Measurements from ENCODE around the gene HNRNPF. TPM values are rescaled to one million over a fixed set of nuclear protein-coding genes. Genes with fewer than 3 reads are reported as not detected.
"Not testable (repeated sequence)": the region's sequence is repeated elsewhere in the genome, so short reads cannot be mapped to it uniquely, and the experiment has no call there.

HNRNPF gene
- total RNA-seq, 1 experiment from 2014 or later, result 333 TPM

DNA sequence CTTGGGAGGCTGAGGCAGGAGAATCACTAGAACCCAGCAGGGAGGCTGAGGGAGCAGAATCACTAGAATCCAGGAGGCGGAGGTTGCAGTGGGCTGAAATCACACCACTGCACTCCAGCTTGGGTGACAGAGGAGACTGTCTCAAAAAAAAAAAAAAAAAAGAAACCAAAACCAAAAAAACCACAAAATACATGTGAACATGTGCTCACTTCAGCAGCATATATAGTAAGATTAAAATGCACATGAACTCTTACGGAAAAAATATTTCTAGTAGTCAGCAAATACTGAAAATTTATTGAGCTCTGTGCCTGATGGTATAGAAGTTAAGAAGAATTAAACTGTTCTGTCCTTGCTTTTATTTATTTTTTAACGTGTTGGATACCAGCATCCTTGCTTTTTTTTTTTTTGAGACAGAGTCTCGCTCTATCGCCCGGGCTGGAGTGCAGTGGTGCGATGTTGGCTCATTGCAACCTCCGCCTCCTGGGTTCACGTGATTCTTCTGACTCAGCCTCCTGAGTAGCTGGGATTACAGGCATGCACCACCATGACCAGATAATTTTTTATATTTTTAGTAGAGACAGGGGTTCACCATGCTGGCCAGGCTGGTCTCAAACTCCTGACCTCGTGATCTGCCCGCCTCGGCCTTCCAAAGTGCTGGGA, 18.3 kb upstream of the HNRNPF start:
- Histone ChIP-seq H3K9me2 (ENCODE audit: insufficient read depth) (no peaks in the 10 kb centered on the region), H3K4me1 (ENCODE audit: control insufficient read depth in 1 of 2, insufficient read depth in 2 of 2, low read length in 2 of 2) (peaks cover 4 to 6% of the 10 kb centered on the region in 2 experiments; a peak in 2 of 4 replicates), H3K27ac (ENCODE audit: low read depth, low read length) (no peak overlapping the region), H3K9me3 (ENCODE audit: control insufficient read depth in 1 of 2, insufficient read depth in 1 of 2, low read depth in 1 of 2, low read length in 2 of 2) (no peaks in the 10 kb centered on the region), H3K79me2 (ENCODE audit: insufficient read depth, low read length) (no peaks in the 10 kb centered on the region), H3K4me2 (ENCODE audit: low read length) (no peak overlapping the region), H3K36me3 (ENCODE audit: control insufficient read depth in 1 of 2, insufficient read depth in 2 of 2, low read length in 2 of 2) (no peaks in the 10 kb centered on the region), H3K9ac (ENCODE audit: low read length) (no peak overlapping the region), H3K4me3 (replicated peaks in 1 of 2; ENCODE audit: low read depth in 1 of 2, low read length in 2 of 2) (no peak overlapping the region), H2AFZ (ENCODE audit: low read depth, low read length, poor library complexity, severe bottlenecking) (no peak overlapping the region), H3K27me3 (ENCODE audit: insufficient read depth, low read length) (no peaks in the 10 kb centered on the region), H4K20me1 (ENCODE audit: insufficient read depth) (no peaks in the 10 kb centered on the region)
- RAD21 ChIA-PET (ENCODE audit: low non-redundant PET in 1 of 2, low total read pairs in 2 of 2, uncharacterized antibody in 2 of 2, unreplicated experiment in 2 of 2), result no interaction called here
- CTCF ChIA-PET, result no interaction called here
- intact Hi-C loops (cut with micrococcal nuclease), result no loop called here
- BruUV-seq (replicated peaks), result no TSS peak
- POLR2A ChIA-PET, result interaction anchor here (0.8 kb wide), 1 partner anchor 9 kb away, joined by 3 read pairs; no protein-coding TSS in a partner anchor
- TF ChIP-seq FOSL1 (IDR thresholded peaks at IDR 0.05; ENCODE audit: low read depth) (no peak), POLR2AphosphoS5 (IDR thresholded peaks at IDR 0.05; ENCODE audit: low read depth, low read length) (no peak), CEBPB (IDR thresholded peaks at IDR 0.05; ENCODE audit: low read depth) (no peak)
- TF ChIP-seq, protein P1, sequence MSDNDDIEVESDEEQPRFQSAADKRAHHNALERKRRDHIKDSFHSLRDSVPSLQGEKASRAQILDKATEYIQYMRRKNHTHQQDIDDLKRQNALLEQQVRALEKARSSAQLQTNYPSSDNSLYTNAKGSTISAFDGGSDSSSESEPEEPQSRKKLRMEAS (IDR thresholded peaks at IDR 0.05), result no peak
- TF ChIP-seq, protein P2, sequence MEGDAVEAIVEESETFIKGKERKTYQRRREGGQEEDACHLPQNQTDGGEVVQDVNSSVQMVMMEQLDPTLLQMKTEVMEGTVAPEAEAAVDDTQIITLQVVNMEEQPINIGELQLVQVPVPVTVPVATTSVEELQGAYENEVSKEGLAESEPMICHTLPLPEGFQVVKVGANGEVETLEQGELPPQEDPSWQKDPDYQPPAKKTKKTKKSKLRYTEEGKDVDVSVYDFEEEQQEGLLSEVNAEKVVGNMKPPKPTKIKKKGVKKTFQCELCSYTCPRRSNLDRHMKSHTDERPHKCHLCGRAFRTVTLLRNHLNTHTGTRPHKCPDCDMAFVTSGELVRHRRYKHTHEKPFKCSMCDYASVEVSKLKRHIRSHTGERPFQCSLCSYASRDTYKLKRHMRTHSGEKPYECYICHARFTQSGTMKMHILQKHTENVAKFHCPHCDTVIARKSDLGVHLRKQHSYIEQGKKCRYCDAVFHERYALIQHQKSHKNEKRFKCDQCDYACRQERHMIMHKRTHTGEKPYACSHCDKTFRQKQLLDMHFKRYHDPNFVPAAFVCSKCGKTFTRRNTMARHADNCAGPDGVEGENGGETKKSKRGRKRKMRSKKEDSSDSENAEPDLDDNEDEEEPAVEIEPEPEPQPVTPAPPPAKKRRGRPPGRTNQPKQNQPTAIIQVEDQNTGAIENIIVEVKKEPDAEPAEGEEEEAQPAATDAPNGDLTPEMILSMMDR (IDR thresholded peaks at IDR 0.05 in 2 of 3, conservative IDR thresholded peaks at IDR 0.05 in 1 of 3; ENCODE audit: borderline replicate concordance in 1 of 3, insufficient read depth in 1 of 3, low read depth in 2 of 3, low read length in 2 of 3), result no peak
- DNase-seq (ENCODE audit: low read depth, low spot score) (no peak), ATAC-seq (no peak)

DNA sequence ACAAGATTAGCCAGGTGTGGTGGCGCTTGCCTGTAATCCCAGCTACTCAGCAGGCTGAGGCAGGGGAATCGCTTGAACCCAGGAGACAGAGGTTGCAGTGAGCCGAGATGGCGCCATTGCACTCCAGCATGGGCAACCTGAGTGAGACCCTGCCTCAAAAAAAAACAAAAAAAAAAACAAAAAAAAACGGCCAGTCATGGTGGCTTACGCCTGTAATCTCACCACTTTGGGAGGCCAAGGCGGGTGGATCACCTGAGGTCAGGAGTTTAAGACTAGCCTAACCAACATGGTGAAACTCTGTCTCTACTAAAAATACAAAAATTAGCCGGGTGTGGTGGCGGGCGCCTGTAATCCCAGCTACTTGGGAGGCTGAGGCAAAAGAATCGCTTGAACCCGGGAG, 17.5 kb upstream of the HNRNPF start:
- H3K36me3 ChIP-seq (ENCODE audit: control insufficient read depth in 1 of 2, insufficient read depth in 2 of 2, low read length in 2 of 2); RAD21 ChIA-PET (ENCODE audit: low non-redundant PET in 1 of 2, low total read pairs in 2 of 2, uncharacterized antibody in 2 of 2, unreplicated experiment in 2 of 2); H3K9ac ChIP-seq (ENCODE audit: low read length); H3K4me2 ChIP-seq (ENCODE audit: low read length); H3K9me3 ChIP-seq (ENCODE audit: control insufficient read depth in 1 of 2, insufficient read depth in 1 of 2, low read depth in 1 of 2, low read length in 2 of 2); H3K27ac ChIP-seq (ENCODE audit: low read depth, low read length); DNase-seq (ENCODE audit: low read depth, low spot score); H3K79me2 ChIP-seq (ENCODE audit: insufficient read depth, low read length); POLR2A ChIA-PET; CTCF ChIA-PET; H3K4me3 ChIP-seq (replicated peaks in 1 of 2; ENCODE audit: low read depth in 1 of 2, low read length in 2 of 2); H2AFZ ChIP-seq (ENCODE audit: low read depth, low read length, poor library complexity, severe bottlenecking); H3K27me3 ChIP-seq (ENCODE audit: insufficient read depth, low read length); intact Hi-C loops (cut with micrococcal nuclease); ATAC-seq; H3K9me2 ChIP-seq (ENCODE audit: insufficient read depth); H4K20me1 ChIP-seq (ENCODE audit: insufficient read depth); BruUV-seq (replicated peaks): not testable (repeated sequence)
- H3K4me1 ChIP-seq (ENCODE audit: control insufficient read depth in 1 of 2, insufficient read depth in 2 of 2, low read length in 2 of 2), result peaks cover 6 to 14% of the 10 kb centered on the region in 2 experiments; a peak in 3 of 4 replicates
